ENCODE measurements around the gene LIFR.

LIFR gene

DNA sequence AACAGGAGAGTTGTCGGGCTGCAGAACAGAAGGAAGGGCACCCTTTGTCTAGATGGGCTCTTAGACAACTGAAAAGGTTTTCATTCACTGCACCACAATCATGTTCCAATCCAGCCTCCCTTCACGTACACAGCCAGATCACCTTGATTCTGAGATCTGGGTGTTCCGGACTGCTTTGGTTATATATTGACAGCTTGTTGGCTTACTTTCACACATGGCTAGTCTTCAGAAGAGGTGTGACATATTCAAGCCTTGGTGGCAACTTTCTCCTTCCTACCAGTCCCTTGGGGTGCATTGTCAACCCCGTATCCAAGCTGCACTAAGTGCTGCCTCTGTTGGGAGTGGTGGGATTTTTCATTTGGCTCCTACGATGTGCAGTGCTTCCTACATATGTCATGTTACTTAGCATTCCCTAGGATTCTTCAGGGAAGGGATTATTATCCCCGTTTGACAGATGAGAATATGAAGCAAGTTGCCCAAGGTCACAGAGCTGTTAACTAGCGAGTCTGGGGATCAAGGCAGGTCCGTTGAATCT lies 100.6 kb downstream of the LIFR start:
- H3K27ac ChIP-seq, result no peak overlapping the region
- TF ChIP-seq CTCF (conservative IDR thresholded peaks at IDR 0.05), result no peak

- no peak for TF ChIP-seq CTCF (conservative IDR thresholded peaks at IDR 0.05)
Observed at GRCh38 chr5:38453921-38454320, 102.5 kb downstream of the LIFR start.

GRCh38 chr5:38453506-38453905 lies 102.9 kb downstream of the LIFR start:
- no peak for TF ChIP-seq CTCF (conservative IDR thresholded peaks at IDR 0.05)

More at GRCh38 chr5:38453921-38454320, 102.5 kb downstream of the LIFR start:
- H3K27ac ChIP-seq, result no peak overlapping the region

DNA sequence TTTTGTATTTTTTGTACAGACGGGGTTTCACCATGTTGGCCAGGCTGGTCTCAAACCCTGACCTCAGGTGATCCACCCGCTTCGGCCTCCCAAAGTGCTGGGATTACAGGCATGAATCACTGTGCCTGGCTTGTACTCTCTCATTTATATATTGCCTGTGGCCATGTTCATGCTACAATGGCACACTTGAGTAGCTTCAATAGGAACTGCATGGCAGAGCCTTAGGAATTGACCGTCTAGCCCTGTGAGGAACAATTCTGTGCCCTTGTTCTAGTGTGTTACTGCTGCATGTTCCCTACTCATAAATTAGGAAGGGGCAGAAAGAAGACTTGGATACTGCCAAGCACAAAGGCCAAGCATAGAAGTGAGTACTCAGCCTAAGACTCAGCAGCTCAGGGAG lies 104.2 kb downstream of the LIFR start:
- TF ChIP-seq CTCF (conservative IDR thresholded peaks at IDR 0.05), result no peak
- no peak overlapping the region for H3K27ac ChIP-seq

More at GRCh38 chr5:38453506-38453905, 102.9 kb downstream of the LIFR start:
- H3K27ac ChIP-seq, result no peak overlapping the region

DNA sequence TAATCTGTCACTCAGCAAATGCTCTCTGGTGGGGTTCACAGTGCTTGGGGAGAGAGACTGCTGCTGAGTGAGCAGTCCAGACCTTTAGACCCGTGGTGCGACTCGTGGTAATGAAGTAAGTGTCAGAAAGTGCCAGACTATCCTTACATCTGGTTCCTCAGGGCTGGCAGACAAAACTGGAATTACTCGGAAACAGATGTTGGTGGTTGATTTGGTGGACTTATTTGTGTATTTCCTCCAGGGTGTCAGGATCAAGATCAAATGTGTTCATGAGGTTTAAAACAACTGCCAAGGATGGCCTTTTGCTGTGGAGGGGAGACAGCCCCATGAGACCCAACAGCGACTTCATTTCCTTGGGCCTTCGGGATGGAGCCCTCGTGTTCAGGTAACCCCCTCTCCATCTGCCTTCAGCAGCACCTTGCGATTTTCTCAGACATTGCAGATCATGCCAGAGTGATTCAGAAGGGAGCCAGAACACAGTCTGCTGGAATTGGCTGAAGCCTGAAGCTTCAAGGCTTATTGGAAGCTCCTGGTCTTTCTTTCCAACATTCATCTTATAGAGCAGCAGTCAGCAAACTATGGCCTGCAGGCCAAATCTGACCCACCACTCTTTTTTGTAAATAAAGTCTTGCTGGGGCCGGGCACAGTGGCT lies 105.2 kb downstream of the LIFR start:
- no peak for TF ChIP-seq CTCF (conservative IDR thresholded peaks at IDR 0.05)
- no peak overlapping the region for H3K27ac ChIP-seq

GRCh38 chr5:38450627-38451026 lies 105.8 kb downstream of the LIFR start:
- TF ChIP-seq CTCF (conservative IDR thresholded peaks at IDR 0.05), result no peak
- no peak overlapping the region for H3K27ac ChIP-seq

DNA sequence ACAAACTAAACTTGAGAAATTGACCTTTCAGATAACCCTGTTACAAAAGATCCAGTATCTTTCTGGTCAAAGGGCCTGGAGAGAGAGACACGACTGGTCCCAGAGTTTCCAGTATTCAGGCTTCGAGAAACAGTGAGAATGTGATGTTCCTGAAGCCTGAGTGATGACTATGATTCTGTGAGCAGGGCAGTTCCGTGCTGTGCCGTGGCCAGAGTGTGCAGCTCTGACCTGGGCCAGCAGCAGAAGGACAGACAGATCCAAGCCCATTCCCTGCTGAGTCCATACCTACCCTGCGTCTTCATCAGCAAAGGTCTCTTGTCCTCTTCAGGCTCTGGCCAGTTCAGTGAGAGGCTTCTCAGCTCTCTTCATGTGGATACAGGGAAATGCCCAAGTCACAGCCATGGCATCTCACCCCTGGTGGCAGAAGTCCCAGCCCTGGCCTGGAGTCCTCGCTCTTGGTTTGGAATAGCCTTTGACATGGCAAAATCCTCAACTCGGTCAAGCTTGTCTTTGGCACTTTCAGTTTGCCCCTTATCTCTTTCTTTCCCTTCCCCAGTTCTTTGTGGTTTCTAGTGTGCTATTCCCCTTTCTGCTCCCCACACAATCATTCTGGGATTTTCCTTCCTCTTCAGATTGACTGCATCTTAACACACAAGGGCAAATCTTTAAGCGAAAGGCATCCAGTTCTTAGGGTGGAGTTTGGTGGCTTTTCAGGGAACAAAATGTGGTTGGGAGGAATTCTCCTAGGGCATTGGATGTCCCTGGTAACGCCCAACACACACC lies 107.7 kb downstream of the LIFR start:
- TF ChIP-seq CTCF (conservative IDR thresholded peaks at IDR 0.05), result no peak
- no peak overlapping the region for H3K27ac ChIP-seq
